NCI-H146 treated with DMSO at 0.1 percent for 48 hours (cell line): ENCODE results near the gene TNFRSF21.

Experiments
- DNase-seq: peaks from one replicate; lab custom pipeline; 2025; ENCODE audit not compliant: unreplicated experiment; lab: John Stamatoyannopoulos, UW

TNFRSF21 gene

DNA sequence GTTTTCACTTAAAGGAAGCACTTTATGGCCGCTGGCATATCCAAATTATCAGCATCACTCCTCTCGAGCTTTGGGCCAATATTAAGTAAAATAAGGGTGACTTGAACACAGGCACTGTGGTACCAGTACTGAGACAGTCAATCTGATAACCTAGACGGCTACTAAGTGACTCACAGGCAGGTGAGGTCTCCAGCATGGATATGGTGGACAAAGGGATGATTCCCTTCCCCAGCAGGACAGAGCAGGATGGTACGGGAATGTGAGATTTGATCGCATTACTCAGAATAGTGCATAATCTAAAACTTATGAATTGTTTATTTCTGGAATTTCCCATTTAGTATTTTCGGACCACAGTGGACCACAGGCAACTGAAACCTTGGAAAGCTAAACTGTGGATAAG, 55.7 kb downstream of the TNFRSF21 start:
- no peak for DNase-seq

DNA sequence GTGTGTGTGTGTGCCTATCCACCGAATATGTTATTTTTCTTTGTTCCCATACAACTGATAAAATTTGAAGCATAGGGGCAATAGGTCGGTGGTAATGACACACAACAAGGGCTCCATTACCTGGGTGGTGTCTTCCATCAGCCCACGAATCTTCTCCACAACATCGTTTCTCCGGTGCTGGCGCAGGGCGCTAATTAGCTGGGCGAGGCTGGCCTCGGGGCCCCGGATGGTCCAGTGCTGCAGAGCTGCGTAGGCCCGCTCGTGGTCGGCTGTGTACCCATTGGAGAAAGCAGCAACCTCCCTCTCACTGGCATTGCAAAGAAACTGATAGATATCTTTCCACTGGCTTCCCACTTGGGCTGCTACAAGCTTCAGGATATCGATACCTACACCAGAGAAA, 56.6 kb downstream of the TNFRSF21 start:
- DNase-seq = no peak

DNA sequence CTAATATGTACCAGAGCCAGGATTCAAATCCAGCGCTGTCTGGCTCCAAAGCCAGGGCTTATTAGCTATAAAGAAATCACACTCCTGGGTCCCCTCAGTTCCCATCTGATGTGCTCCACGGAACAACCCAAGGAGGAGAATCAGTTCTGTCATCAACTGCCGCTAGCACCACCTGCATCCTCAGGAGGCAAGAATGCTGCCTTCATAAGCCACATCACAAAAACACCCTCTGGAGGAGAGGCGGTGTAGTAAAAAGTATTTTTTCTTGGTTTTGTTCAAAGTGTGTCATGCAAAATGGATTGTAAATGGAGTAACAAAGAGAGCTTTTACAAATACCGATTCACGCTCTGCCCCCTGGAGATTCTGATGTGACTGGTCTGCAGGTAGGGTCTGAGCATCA, 57.1 kb downstream of the TNFRSF21 start:
- no peak for DNase-seq

DNA sequence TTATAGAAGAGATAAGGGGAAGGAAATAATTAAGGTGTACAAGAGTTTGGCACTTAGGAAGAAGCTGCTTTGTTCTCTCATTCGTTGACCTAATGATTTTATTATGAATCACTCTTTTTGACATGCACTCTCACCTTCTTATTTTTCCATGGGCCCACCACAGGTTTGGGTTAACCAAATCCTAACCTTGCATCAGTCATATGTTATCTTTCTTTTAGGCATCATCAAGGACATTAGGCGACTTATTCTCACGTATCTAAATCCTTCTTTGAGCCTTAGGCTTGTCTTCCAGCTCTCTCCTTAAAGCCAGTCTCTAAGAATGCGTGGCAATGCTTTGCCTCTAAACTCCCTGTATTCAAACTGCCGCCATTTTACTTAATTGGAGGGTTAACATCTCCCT, 58.3 kb downstream of the TNFRSF21 start:
- no peak for DNase-seq

DNA sequence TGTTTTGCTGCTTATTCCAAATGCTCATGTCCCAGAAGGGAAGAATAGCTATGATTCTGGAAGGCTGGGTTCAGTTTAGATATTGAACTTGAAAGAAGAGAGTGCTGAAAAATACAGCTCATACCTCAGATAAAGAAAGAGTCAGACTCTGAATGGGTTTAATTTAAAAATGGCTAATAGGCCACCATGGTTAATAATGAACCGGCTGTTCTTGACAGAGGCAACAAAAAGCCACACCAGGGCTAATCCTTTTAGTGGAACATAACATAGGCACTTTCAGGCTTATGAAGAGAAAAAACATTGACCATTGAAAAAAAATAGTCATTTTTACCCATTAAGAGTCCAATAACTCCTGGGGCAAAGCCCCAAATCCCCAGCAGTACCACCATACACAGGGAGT, 59.4 kb downstream of the TNFRSF21 start:
- DNase-seq = no peak

DNA sequence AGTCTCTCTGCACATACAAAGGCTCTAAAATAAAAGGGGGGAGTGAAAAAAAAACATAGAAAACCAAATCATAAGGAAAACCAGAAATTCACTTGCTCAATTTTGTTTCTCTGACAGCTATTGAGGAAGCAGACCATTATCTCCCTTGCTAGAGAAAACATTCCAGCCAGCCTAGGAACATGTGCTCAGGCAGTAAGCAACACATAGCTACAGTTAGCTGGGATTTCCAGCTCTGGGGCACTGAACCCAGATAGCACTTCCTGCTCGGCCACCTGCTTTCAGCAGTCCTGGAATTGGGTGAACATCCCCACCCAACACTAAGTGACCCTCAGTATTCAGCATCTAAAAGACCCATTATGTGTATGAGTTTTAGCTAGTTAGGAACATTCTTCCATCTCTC, 61.3 kb downstream of the TNFRSF21 start:
- DNase-seq = peak; percentile 23

DNA sequence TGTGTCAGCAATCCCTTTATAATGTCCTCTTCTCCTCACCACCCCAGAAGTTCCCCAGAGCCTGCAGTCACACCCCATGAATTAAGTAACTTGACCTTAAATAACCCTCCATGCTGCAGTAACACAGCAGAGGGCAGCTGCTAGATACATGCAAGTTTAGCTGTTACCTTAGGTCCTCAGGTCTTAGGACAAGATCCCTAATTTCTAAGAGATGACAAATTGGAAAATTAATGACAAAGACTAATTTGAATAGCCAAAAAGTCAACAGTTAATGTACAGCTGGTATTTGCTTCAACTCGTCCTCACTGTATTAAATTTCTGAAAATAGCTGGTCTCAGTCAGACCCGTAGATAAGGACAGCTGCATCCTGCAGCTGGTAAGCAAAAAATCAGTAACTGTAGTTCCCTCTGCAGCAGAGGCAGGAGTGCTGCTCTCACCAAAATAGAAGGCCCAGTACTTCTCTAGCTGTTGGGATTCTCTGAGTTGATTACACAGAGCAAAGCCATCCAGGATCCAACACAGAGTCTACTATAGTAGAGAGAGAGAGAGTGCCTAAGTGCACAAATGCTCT, 62.4 kb downstream of the TNFRSF21 start:
- DNase-seq = peak; percentile 93

DNA sequence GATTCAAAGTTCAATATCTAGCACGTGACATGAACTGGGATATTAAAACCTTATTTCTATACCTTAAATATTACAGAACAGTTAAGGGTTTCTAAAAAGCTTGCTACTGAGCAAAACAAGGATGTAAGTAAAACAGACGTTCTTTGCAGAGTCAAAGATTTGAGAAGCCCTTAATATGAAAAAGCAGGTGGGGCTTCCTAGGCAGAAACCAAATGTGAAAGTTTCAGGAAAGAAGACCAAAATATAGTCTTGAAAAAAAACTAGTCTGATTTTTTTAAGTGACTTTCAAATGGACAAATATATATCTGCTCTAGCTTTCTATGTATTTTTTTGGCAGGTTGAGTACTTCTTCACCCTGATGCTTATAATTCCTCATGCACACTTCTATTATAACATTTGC, 63.2 kb downstream of the TNFRSF21 start:
- DNase-seq = no peak

DNA sequence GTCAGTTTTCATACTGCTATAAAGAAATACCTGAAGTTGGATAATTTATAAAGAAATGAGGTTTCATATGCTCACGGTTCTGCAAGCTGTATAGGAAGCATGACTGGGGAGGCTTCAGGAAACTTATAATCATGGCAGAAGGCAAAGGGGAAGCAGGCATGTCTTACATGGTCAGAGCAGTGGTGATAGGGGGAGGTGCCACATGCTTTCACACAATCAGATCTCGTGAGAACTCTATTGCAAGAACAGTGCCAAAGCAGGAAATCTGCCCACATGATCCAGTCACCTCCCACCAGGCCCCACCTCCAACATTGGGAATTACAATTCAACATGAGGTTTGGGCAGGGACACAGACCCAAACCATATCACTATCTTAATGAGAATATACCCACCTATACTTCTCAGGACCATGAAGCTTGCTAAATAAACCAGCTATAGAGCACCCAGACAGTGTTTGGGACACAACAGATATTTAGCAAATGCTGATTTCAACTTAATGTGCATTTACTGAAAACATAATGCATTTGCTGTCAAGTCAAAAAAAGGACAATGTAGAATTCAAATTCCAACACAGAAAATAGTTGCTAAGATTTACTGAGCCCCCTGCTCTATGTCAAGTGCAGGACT, 63.8 kb downstream of the TNFRSF21 start:
- DNase-seq = peak; percentile 2

DNA sequence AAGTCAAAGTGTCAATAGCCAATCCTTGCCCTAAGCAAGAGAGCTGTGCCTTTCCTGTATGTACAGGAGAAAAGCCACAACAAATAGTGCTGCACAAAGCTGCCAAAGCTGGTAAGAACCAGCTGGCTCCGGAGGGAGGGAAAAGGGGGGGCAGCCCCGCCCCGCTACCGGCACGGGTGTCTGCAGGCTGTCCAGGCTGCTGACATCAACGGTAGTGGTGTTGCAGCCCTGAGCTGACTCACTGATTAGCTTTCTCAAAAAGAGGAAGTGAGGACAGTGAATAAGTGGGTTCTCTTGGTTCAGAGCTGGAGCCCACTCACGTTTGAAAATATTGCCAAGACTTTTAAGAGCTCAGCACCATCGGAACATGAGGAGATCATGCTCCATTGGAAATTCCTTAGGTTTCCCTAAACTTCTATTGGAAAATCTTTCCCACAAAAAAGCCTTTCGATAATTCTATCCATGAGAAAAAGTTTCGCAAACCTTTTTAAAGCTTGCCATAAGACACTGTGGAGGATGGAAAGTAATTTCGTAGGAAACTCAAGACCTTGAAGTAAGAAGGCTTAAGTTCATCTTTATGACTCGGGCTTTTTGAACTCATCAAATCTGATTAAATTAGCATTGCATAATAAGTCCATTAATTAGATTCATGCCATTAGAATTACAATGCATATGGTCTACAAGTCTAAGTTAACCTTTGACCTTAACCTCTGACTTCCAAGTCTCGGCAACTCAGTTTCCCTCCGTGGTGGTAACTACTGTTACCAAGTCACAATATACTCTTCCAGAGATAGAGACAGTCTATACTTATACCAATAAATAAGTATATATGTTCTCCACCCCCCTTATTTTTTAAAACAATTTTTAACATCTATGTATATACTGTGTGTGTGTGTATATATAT, 67.0 kb downstream of the TNFRSF21 start:
- DNase-seq = peak; percentile 31

DNA sequence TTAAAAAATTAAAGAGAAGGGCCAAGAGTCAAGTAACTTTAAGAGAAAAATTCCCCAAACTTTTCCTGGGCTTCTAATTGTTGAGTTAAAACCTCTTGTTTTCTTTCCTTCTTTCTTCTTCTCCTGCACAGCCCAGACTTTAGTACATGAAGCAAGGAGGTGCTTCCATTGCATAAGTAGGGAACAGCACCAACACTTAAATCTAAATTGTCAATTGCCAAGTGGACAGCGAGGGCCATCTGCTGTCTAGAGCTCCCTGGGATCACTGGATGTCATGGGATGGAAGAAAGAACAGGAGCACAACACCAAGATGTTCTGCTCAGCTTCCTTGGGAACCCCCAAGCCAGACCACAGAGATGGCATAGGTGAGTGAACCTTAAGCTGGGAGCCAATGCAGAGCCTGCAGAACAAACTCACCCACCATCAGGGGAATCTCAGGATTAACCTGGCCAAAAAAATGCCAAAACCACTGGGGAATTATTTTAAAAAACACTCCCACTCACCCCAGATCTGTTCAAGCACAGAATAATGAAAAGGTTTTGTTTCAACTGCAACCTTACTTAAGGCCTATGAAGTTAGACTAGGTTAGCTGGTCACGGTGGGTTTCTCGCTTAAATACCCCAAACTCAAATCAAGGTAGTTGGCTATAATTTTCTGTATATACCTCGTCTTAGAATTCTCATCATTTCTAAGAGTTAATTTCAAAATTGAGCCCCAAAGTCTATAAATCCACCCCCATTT, 67.8 kb downstream of the TNFRSF21 start:
- DNase-seq = no peak

DNA sequence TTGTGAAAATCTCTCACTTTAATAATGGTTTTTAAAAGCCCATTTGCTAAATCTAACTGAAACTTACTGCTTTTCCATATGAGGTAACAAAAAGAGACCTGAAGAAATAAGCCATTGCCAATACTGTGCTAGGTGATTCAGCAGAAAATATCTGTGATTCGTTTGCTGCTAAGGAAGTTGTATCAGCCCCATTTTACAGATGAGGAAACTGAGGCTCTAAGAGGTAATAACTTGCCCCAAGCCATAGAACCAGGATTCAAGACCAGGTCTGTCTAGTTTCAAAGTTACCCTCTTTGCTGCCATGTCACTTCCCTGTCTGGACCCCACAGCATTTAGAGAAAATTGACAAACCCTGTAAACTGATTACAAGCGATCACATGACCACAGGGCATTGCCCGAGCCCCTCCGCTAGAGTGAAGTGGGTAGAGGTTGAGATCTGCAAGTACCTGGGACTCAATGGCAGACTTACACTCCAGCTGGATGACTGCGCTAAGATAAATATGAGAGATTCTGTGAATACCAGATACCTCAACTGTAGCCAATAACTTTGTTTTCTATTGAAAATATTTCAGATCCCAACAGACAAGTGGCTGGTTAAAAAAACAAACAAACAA, 69.3 kb downstream of the TNFRSF21 start:
- no peak for DNase-seq

DNA sequence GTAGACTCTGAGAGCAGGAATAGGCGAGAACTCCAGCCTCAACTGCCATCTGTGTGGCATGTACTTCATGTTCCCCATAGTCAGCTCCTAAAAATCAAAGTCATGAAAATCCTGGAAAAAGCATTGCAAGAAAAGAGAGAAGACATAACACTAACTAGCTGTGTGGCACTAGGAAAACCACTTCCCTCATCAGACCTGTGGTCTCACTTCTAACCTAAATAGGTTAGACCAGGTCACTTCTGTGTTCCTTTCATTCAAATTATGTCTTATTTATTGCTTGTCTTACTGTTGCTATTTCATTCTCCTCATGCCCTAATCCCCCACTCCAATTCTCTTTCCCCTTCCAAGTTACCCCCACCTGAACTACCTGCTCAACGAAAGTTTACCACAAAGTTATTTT, 70.2 kb downstream of the TNFRSF21 start:
- no peak for DNase-seq

DNA sequence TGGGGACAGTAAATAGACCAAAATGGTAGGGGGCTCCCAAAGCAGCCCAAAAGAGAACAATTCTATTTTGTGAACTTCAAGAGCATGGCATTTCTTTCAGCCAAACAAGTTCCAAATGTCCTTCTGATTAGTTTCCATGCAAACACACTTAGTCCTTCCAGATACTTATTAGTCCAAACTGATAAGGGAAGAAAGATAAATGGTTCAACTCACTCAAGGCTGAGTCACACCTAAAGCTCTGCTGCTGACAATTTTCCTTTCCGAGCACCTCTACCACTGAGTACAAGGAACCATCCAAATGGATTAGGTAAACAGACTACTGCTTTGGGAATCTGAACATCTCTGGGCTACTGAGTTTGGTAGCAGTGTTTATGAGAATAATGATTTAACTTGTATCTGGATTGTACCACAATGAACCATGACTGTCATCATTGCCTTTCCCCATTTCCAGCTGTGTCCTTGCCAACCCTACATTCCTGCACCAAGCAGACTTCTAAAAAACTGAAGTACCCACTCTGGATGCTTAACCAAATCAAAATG, 71.2 kb downstream of the TNFRSF21 start:
- no peak for DNase-seq

DNA sequence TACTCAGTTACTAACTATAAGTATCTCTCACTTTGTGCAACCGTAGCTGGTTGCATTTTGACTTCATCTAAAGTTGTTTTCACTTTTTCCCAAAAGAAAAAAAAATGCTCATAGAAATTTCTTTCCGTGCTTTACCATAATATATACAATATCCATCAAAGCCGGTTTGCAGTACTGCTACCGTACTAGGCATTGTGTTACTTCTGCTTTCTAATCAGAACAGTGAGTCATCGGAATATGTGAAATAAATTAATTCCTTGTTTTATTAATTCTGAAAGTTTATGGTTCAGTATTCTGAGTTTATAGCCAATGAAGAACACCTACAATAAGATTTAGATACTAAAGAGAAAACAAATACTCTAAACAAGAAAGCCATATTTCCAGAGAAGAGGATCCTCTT, 72.5 kb downstream of the TNFRSF21 start:
- DNase-seq = no peak

DNA sequence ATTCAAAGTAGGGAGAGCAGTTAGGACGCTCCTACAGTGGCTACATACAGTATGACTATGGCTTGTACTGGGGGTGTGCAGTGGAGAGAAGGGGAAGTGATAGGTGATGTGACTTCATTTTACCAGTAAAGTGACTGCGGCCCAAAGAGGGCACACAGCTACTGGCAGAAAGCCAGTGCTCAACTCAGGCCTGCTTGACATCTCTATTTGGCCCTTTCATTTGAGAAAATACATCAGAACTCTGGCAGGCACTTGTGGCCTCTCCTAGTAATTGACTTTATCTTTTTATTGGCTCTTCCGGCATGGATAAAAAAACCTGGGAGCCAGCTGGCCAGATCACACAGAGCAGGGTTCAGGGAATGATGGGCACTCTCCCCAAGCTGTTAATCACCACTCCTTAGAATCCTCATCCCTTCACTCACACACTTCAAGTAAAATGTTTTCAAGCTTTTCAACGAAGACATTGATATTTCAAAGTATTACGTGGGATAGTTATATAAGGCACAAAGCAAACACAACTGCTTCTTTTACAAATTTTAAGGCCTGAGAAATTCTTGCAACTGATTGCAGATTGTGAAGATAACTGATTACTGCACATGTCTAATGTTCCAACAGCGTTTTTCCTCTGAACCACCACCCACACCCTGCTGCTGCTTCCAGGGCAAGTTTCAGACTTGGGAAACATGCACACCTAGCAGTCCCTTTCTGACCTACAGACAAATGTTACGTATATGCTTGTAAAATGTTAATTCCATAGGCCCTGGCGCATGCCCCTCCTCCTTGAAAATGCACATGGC, 73.5 kb downstream of the TNFRSF21 start:
- peak; percentile 8 for DNase-seq

DNA sequence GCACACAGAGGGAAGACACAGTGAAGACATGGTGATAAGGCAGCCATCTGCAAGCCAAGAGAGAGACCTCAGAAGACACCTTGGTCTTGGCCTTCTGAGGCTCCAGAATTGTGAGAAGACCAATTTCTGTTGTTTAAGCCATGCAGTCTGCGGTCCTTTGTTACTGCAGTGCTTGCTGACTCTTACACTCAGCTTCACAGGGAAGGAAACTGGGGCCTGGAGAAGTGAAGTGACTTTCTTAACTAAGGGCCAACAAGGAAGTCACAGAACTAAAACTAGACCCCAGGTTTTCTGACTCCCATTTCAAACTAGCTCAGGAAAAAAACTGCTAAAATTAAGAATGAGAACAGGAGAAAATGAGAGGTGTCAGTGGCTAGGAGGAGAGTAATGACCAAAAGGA, 74.3 kb downstream of the TNFRSF21 start:
- DNase-seq = no peak

DNA sequence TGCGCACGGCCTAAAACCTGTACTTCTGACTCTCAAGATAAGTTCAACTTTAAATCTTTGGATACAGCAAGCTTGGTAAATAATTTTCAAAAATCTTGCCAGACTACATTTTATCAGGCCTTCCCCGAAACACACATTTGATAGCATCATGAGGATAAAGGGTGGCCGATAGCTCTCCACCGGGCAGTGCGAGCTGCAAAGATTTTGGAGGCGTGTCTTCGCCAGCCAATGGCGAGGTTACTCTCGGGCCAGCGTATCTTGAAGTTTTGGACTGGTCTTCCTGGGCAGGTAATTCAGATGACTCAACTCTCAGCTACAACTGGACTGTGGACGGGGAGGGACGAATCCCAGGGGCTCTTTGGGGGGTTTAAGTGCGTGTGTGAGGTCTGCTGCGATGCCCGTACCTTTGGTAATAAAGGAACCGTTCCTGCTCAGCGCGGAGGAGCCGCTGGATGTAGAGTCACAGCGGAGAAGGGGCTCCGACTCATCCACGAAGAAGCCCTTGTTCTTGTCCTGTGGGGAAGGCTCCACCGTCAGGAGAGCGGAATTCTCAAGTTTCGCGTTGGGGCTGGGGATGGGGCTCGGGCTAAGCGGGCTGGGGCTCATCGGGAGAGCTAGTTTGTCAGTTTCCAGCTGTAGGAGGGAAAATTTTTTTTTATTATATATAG, 75.3 kb downstream of the TNFRSF21 start:
- no peak for DNase-seq

DNA sequence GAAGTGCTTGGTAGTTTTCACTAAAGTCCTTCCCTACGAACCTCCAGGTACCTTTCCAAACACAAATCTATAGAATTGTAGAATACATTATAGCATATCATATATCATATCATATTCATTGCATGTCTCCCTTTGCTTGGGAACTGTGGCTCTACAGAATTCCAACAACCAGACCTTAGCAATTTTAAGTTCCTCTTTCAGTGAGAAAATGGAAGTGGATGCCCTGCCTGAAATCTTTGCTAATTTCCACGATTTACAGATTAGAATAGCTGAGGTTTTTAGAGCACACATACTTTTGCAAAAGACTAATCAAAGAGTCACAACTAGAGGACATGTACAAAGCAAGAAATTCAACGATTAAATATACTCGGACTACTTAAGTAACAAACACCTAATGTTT, 78.6 kb downstream of the TNFRSF21 start:
- no peak for DNase-seq

DNA sequence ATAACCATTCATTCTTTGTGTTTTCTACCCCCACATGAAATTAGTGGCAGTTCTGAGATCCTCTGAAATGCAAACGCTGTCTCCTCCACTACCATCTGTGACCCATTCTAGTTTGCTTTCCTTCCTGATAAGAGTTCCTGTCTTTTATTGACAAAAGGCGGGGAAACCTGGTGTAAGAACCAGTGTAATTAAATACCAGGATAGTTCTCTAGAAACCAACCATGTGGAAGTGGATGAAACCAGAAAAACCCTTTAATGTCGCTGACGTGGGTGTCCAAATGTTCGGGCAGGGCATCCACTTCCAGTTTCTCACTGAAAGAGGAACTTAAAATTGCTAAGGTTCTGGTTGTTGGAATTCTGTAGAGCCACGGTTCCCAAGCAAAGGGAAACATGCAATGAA, 79.1 kb downstream of the TNFRSF21 start:
- peak; percentile 10 for DNase-seq
